ENCODE results near the gene NET1.

GRCh38 chr10:5369362-5370158, 42.8 kb upstream of the NET1 start:
- TF ChIP-seq EZH2phosphoT487 (IDR thresholded peaks at IDR 0.05; ENCODE audit: insufficient read depth, low read depth) (no peak), EZH2 (IDR thresholded peaks at IDR 0.05; ENCODE audit: insufficient read depth, poor library complexity, severe bottlenecking) (no peak)

Measured in GM23248 (cell line).